ENCODE data around the gene SLC12A7.

GRCh38 chr5:1010641-1011046 is 101.2 kb downstream of the SLC12A7 start:
- TF ChIP-seq MYNN (CRISPR knock-in tag; IDR thresholded peaks at IDR 0.05; ENCODE audit: low read depth): no peak
- no peak for TF ChIP-seq ZNF747 (CRISPR knock-in tag; IDR thresholded peaks at IDR 0.05; ENCODE audit: borderline replicate concordance)
- no peak for TF ChIP-seq ZKSCAN8 (CRISPR knock-in tag; IDR thresholded peaks at IDR 0.05; ENCODE audit: borderline replicate concordance)
- no peak for TF ChIP-seq CTCF (CRISPR knock-in tag; IDR thresholded peaks at IDR 0.05)
- TF ChIP-seq ETS1 (CRISPR knock-in tag; IDR thresholded peaks at IDR 0.05): no peak
- TF ChIP-seq ZBTB4 (CRISPR knock-in tag; IDR thresholded peaks at IDR 0.05; ENCODE audit: borderline replicate concordance): no peak
- no peak for TF ChIP-seq NR2C2 (CRISPR knock-in tag; IDR thresholded peaks at IDR 0.05; ENCODE audit: borderline replicate concordance)
- TF ChIP-seq ZNF24 (IDR thresholded peaks at IDR 0.05): no peak
- no peak for TF ChIP-seq ZNF280D (CRISPR knock-in tag; IDR thresholded peaks at IDR 0.05)
